ELR (cell line): ENCODE measurements around the gene DOCK4.

Experiments
- DNase-seq: peaks from one replicate; pipeline ENCODE4 v3.0.0-alpha.2; 2015; ENCODE audit warnings: low read depth

The DOCK4 gene

GRCh38 chr7:111732923-111733322 is 473.3 kb downstream of the DOCK4 start:
- DNase-seq = no peak

GRCh38 chr7:111730476-111731300 is 475.5 kb downstream of the DOCK4 start:
- DNase-seq = peak; percentile 59

- DNase-seq = no peak
Measured at GRCh38 chr7:111730057-111730456, 476.1 kb downstream of the DOCK4 start.

- no peak for DNase-seq
Measured at GRCh38 chr7:111729483-111729882, 476.7 kb downstream of the DOCK4 start.

GRCh38 chr7:111728635-111728995 is 477.6 kb downstream of the DOCK4 start:
- no peak for DNase-seq

- no peak for DNase-seq
Measured at GRCh38 chr7:111727905-111728634, 478.1 kb downstream of the DOCK4 start.

- DNase-seq = no peak
Measured at GRCh38 chr7:111718886-111719285, 487.3 kb downstream of the DOCK4 start.

GRCh38 chr7:111711426-111712065 is 494.7 kb downstream of the DOCK4 start:
- DNase-seq = peak; percentile 26

GRCh38 chr7:111710839-111711380 is 495.3 kb downstream of the DOCK4 start:
- DNase-seq = no peak

GRCh38 chr7:111708072-111708471 is 498.1 kb downstream of the DOCK4 start:
- DNase-seq = peak; percentile 36

- no peak for DNase-seq
Measured at GRCh38 chr7:111705807-111706206, 500.4 kb downstream of the DOCK4 start.

GRCh38 chr7:111697771-111698170 is 508.4 kb downstream of the DOCK4 start:
- peak; percentile 49 for DNase-seq

GRCh38 chr7:111694376-111694775 is 511.8 kb downstream of the DOCK4 start:
- no peak for DNase-seq

- DNase-seq = no peak
Measured at GRCh38 chr7:111690364-111691111, 515.7 kb downstream of the DOCK4 start.

- no peak for DNase-seq
Measured at GRCh38 chr7:111685349-111685748, 520.9 kb downstream of the DOCK4 start.

- DNase-seq = no peak
Measured at GRCh38 chr7:111682588-111683340, 523.4 kb downstream of the DOCK4 start.

- DNase-seq = no peak
Measured at GRCh38 chr7:111681242-111681641, 525.0 kb downstream of the DOCK4 start.

GRCh38 chr7:111678986-111679385 is 527.2 kb downstream of the DOCK4 start:
- no peak for DNase-seq

- DNase-seq = peak; percentile 21
Measured at GRCh38 chr7:111678281-111678680, 527.9 kb downstream of the DOCK4 start.

GRCh38 chr7:111677848-111678247 is 528.4 kb downstream of the DOCK4 start:
- DNase-seq = no peak

GRCh38 chr7:111676811-111677210 is 529.4 kb downstream of the DOCK4 start:
- no peak for DNase-seq
